Liver (tissue), 9 donors: ENCODE measurements around the gene CAMP. TPM values are rescaled to one million over a fixed set of nuclear protein-coding genes. Genes with fewer than 3 reads are reported as not detected.

Experiments
- DNase-seq: peaks from one replicate; pipeline ENCODE4 v3.0.0-alpha.2; 2017; ENCODE audit warnings: low spot score
- H3K27ac ChIP-seq, 2 donors: one replicate each; pipeline ENCODE4 v1.7.0; 2013; ENCODE audit warnings: inconsistent platforms in 2 of 2, low read length in 2 of 2, control low read depth in 1 of 2, low read depth in 1 of 2, mild to moderate bottlenecking in 1 of 2
- H3K27me3 ChIP-seq, 4 donors: one replicate each; pipeline versions ENCODE4 v1.6.1 to v1.7.0; 2013; ENCODE audit warnings: low read length in 3 of 4, inconsistent platforms in 1 of 4, mild to moderate bottlenecking in 1 of 4, moderate library complexity in 1 of 4; ENCODE audit not compliant: control insufficient read depth in 4 of 4, insufficient read depth in 4 of 4
- H3K36me3 ChIP-seq, 4 donors: one replicate each; pipeline versions ENCODE4 v1.6.1 to v1.7.0; 2013; ENCODE audit warnings: low read length in 3 of 4, mild to moderate bottlenecking in 3 of 4, low read depth in 1 of 4, moderate library complexity in 1 of 4; ENCODE audit not compliant: control insufficient read depth in 4 of 4, insufficient read depth in 3 of 4
- H3K4me1 ChIP-seq, 4 donors: one replicate each; pipeline versions ENCODE4 v1.6.1 to v1.7.0; 2013; ENCODE audit warnings: low read length in 3 of 4, mild to moderate bottlenecking in 3 of 4, moderate library complexity in 1 of 4; ENCODE audit not compliant: control insufficient read depth in 4 of 4, insufficient read depth in 4 of 4
- H3K4me3 ChIP-seq, 3 donors: one replicate each; pipeline versions ENCODE4 v1.6.1 to v1.7.0; 2013; ENCODE audit warnings: low read length in 3 of 3, control low read depth in 1 of 3, low read depth in 1 of 3, mild to moderate bottlenecking in 1 of 3
- H3K9ac ChIP-seq, 2 donors: one replicate each; pipeline ENCODE4 v1.7.0; 2013; ENCODE audit warnings: low read length in 2 of 2, mild to moderate bottlenecking in 2 of 2, moderate library complexity in 2 of 2, control low read depth in 1 of 2, low read depth in 1 of 2
- H3K9me3 ChIP-seq, 4 donors: one replicate each; pipeline versions ENCODE4 v1.6.1 to v1.7.0; 2013; ENCODE audit warnings: low read length in 3 of 4; ENCODE audit not compliant: control insufficient read depth in 4 of 4
- ATF3 ChIP-seq: IDR thresholded peaks from 2 replicates; pipeline ENCODE4 v1.6.1; 2016; ENCODE audit warnings: antibody characterized with exemption
- EGR1 ChIP-seq, 2 donors: IDR thresholded peaks; 2 replicates each; pipeline ENCODE4 v1.6.1; 2016 to 2018; ENCODE audit warnings: antibody characterized with exemption in 2 of 2, low read depth in 2 of 2
- FOXA2 ChIP-seq: IDR thresholded peaks from 2 replicates; pipeline ENCODE4 v1.6.1; 2016; ENCODE audit warnings: antibody characterized with exemption
- GABPA ChIP-seq, 2 donors: IDR thresholded peaks in 1 of 2; conservative IDR thresholded peaks in 1 of 2; 2 replicates each; pipeline ENCODE4 v1.6.1; 2016; ENCODE audit warnings: antibody characterized with exemption in 2 of 2, mild to moderate bottlenecking in 1 of 2, moderate library complexity in 1 of 2
- HNF4A ChIP-seq, 2 donors: conservative IDR thresholded peaks; 2 replicates each; pipeline ENCODE4 v1.6.1; 2016; ENCODE audit warnings: antibody characterized with exemption in 2 of 2, mild to moderate bottlenecking in 2 of 2
- HNF4G ChIP-seq: IDR thresholded peaks from 2 replicates; pipeline ENCODE4 v1.6.1; 2016; ENCODE audit warnings: antibody characterized with exemption
- MAX ChIP-seq: IDR thresholded peaks from 2 replicates; pipeline ENCODE4 v1.6.1; 2016; ENCODE audit warnings: antibody characterized with exemption
- NR2F2 ChIP-seq: IDR thresholded peaks from 2 replicates; pipeline ENCODE4 v1.6.1; 2016; ENCODE audit warnings: antibody characterized with exemption
- RAD21 ChIP-seq, 2 donors: IDR thresholded peaks; 2 replicates each; pipeline ENCODE4 v1.6.1; 2016; ENCODE audit warnings: antibody characterized with exemption in 2 of 2, mild to moderate bottlenecking in 2 of 2
- REST ChIP-seq: IDR thresholded peaks from 2 replicates; pipeline ENCODE4 v1.6.1; 2016; ENCODE audit warnings: antibody characterized with exemption, mild to moderate bottlenecking
- RXRA ChIP-seq, 2 donors: IDR thresholded peaks; 2 replicates each; pipeline ENCODE4 v1.6.1; 2017 to 2018; ENCODE audit warnings: antibody characterized with exemption in 2 of 2, mild to moderate bottlenecking in 1 of 2
- TAF1 ChIP-seq: conservative IDR thresholded peaks from 2 replicates; pipeline ENCODE4 v1.6.1; 2016; ENCODE audit warnings: antibody characterized with exemption, mild to moderate bottlenecking
- YY1 ChIP-seq: IDR thresholded peaks from 2 replicates; pipeline ENCODE4 v1.6.1; 2016; ENCODE audit warnings: antibody characterized with exemption, mild to moderate bottlenecking
- ZBTB33 ChIP-seq: IDR thresholded peaks from 2 replicates; pipeline ENCODE4 v1.6.1; 2016; ENCODE audit warnings: antibody characterized with exemption
- WGBS: extraction: QIAGEN DNeasy Blood & Tissue Kit; methylation state at CpG from one replicate; pipeline ENCODE4 v1.1.7; 2013; 5-methylcytosine and 5-hydroxymethylcytosine counted together
- polyA plus RNA-seq, 2 donors: library from polyadenylated mRNA; stranded (reverse) in 1 of 2; unstranded in 1 of 2; fragments of 200-250 nt in 1 of 2; fragments of >200 nt in 1 of 2; fragmentation: Nextera tagmentation in 1 of 2; extraction: Ambion mirVana in 1 of 2; gene quantifications; one replicate each; pipeline versions ENCODE4 v1.2.1 to v1.2.3, GENCODE V29; 2013 to 2015
- total RNA-seq, 2 donors: library from RNA; depleted of rRNA; stranded (reverse); fragments of >200 nt; gene quantifications; one replicate each; pipeline ENCODE4 v1.2.3, GENCODE V29; 2014
- donor health status: healthy.
- donor health status: healthy.
- donor health status: healthy.
- donor health status: healthy.
- donor health status: healthy.

The CAMP gene
- total and polyA plus RNA-seq, 4 donors = 0.25 to 3.2 (median 0.62) TPM; not detected in 1

GRCh38 chr3:48220746-48221145 is 2.5 kb upstream of the CAMP start (continued):
- TF ChIP-seq MAX = no peak

GRCh38 chr3:48225587-48225986 is 2.3 kb downstream of the CAMP start:
- Histone ChIP-seq H3K36me3 (no peaks in the 10 kb centered on the region), H3K4me3 (no peak overlapping the region), H3K9ac (no peak overlapping the region), H3K9me3 (no peaks in the 10 kb centered on the region), H3K27me3 (no peaks in the 10 kb centered on the region), H3K27ac (no peak overlapping the region), H3K4me1 (no peaks in the 10 kb centered on the region)
- WGBS = 83% methylated on average over 3 of the region's 3 CpGs
- TF ChIP-seq ZBTB33 (no peak), TAF1 (no peak), RAD21 (IDR thresholded peaks at IDR 0.05) (no peak), HNF4A (conservative IDR thresholded peaks at IDR 0.05) (no peak)
- DNase-seq = no peak

- no peak overlapping the region for H3K4me3 ChIP-seq
- TF ChIP-seq GABPA (IDR thresholded peaks at IDR 0.05 in 1 of 2, conservative IDR thresholded peaks at IDR 0.05 in 1 of 2) (no peak), REST (no peak), EGR1 (IDR thresholded peaks at IDR 0.05; ENCODE audit: low read depth in 2 of 2) (no peak), RAD21 (IDR thresholded peaks at IDR 0.05) (no peak), HNF4G (no peak), NR2F2 (no peak)
- WGBS = 47% methylated on average over 3 of the region's 3 CpGs
- no peak overlapping the region for H3K9ac ChIP-seq
- no peak for DNase-seq
- no peaks in the 10 kb centered on the region for H3K4me1 ChIP-seq
- no peaks in the 10 kb centered on the region for H3K36me3 ChIP-seq
- no peaks in the 10 kb centered on the region for H3K27me3 ChIP-seq
- H3K27ac ChIP-seq = no peak overlapping the region
- H3K9me3 ChIP-seq = no peaks in the 10 kb centered on the region
Measured at GRCh38 chr3:48226939-48227338, 3.6 kb downstream of the CAMP start.

- H3K4me1 ChIP-seq = no peaks in the 10 kb centered on the region
- H3K27ac ChIP-seq = no peak overlapping the region
- DNase-seq = no peak
- 75% methylated on average over 4 of the region's 4 CpGs for WGBS
- H3K27me3 ChIP-seq = no peaks in the 10 kb centered on the region
- no peak overlapping the region for H3K9ac ChIP-seq
- H3K9me3 ChIP-seq = no peaks in the 10 kb centered on the region
- no peak overlapping the region for H3K4me3 ChIP-seq
- no peaks in the 10 kb centered on the region for H3K36me3 ChIP-seq
- TF ChIP-seq RAD21 (IDR thresholded peaks at IDR 0.05) (no peak), FOXA2 (no peak), NR2F2 (no peak), ATF3 (no peak), HNF4G (no peak), ZBTB33 (no peak), REST (no peak), RXRA (IDR thresholded peaks at IDR 0.05) (no peak), EGR1 (IDR thresholded peaks at IDR 0.05; ENCODE audit: low read depth in 2 of 2) (no peak), YY1 (no peak), GABPA (IDR thresholded peaks at IDR 0.05 in 1 of 2, conservative IDR thresholded peaks at IDR 0.05 in 1 of 2) (no peak)
Measured at GRCh38 chr3:48232232-48232631, 8.9 kb downstream of the CAMP start.
